Endothelial cell of umbilical vein (primary cell): ENCODE measurements around the gene MB. TPM values are rescaled to one million over a fixed set of nuclear protein-coding genes. Genes with fewer than 3 reads are reported as not detected.

Experiments used
- BruUV-seq: library from RNA; stranded (reverse); fragments of 400-500 nt; replicated peaks from 2 replicates; lab custom pipeline; 2021; lab: Mats Ljungman, UMichigan
- CTCF ChIA-PET: fragments of 300-600, 350-600 bp; sonication (Branson Sonifier 250); formaldehyde crosslinking; loops from one replicate; lab custom pipeline; 2021; ENCODE audit warnings: antibody characterized with exemption, inconsistent platforms; lab: Charles Lee
- POLR2A ChIA-PET: fragments of 300-600, 350-600 bp; sonication (Branson Sonifier 250); formaldehyde crosslinking; loops from one replicate; lab custom pipeline; 2021; ENCODE audit warnings: antibody characterized with exemption, inconsistent platforms; lab: Charles Lee
- DNase-seq: peaks from one replicate; pipeline ENCODE4 v3.0.0-alpha.2; 2011; ENCODE audit warnings: low read depth, low spot score
- FAIRE-seq: peaks from 2 replicates; lab custom pipeline; 2011; peaks lifted over from hg19 to GRCh38; lab: Jason Lieb, UNC
- H2AFZ ChIP-seq: 2 replicates; pipeline ENCODE4 v1.6.0; 2012; ENCODE audit warnings: low read depth, low read length, control low read depth, inconsistent platforms
- H3K27ac ChIP-seq: 2 replicates; pipeline ENCODE4 v1.5.1; 2011; ENCODE audit warnings: low read depth, mild to moderate bottlenecking, control low read depth, low read length, moderate library complexity; ENCODE audit not compliant: insufficient read depth
- H3K27me3 ChIP-seq, 2 experiments: 2 replicates each; pipeline versions ENCODE4 v1.6.0 to v1.6.1; 2011; ENCODE audit warnings: low read length in 2 of 2, mixed read lengths in 1 of 2; ENCODE audit not compliant: control insufficient read depth in 2 of 2, insufficient read depth in 2 of 2
- H3K36me3 ChIP-seq, 2 experiments: 2 replicates in 1 of 2; 3 replicates in 1 of 2; pipeline ENCODE4 v1.5.1; 2011; ENCODE audit warnings: low read length in 2 of 2, mild to moderate bottlenecking in 1 of 2, moderate library complexity in 1 of 2; ENCODE audit not compliant: control insufficient read depth in 2 of 2, insufficient read depth in 2 of 2; ENCODE audit errors: extremely low read depth in 1 of 2
- H3K4me1 ChIP-seq: 3 replicates; pipeline ENCODE4 v1.5.1; 2011; ENCODE audit warnings: mild to moderate bottlenecking, low read length; ENCODE audit not compliant: control insufficient read depth, insufficient read depth; ENCODE audit errors: extremely low read depth
- H3K4me2 ChIP-seq: 2 replicates; pipeline ENCODE4 v1.6.1; 2011; ENCODE audit warnings: low read length, control low read depth, mixed read lengths; ENCODE audit not compliant: insufficient read depth
- H3K4me3 ChIP-seq, 3 experiments: fragments of 200-600 bp in 1 of 3; sonication (generic), shearing (Covaris generic) in 1 of 3; replicated peaks in 1 of 3; 2 replicates each; pipeline ENCODE4 v1.5.1; 2011 to 2016; ENCODE audit warnings: control low read depth in 3 of 3, low read length in 3 of 3, mild to moderate bottlenecking in 2 of 3, inconsistent platforms in 1 of 3, low read depth in 1 of 3, moderate library complexity in 1 of 3; ENCODE audit not compliant: insufficient read depth in 1 of 3
- H3K79me2 ChIP-seq: 2 replicates; pipeline ENCODE4 v1.6.0; 2012; ENCODE audit warnings: low read length, inconsistent platforms; ENCODE audit not compliant: control insufficient read depth, insufficient read depth
- H3K9ac ChIP-seq: replicated peaks from 2 replicates; pipeline ENCODE3; 2011; ENCODE audit warnings: low read length, control low read depth; ENCODE audit not compliant: insufficient read depth; ENCODE audit errors: extremely low read depth
- H3K9me1 ChIP-seq: replicated peaks from 3 replicates; pipeline ENCODE4 v1.6.0; 2011; ENCODE audit warnings: mild to moderate bottlenecking, low read length; ENCODE audit not compliant: control insufficient read depth, insufficient read depth; ENCODE audit errors: extremely low read depth
- H3K9me3 ChIP-seq: replicated peaks from 2 replicates; pipeline ENCODE4 v1.5.1; 2012; ENCODE audit warnings: low read length, inconsistent platforms; ENCODE audit not compliant: control insufficient read depth, insufficient read depth
- H4K20me1 ChIP-seq: replicated peaks from 2 replicates; pipeline ENCODE3; 2011; ENCODE audit warnings: mild to moderate bottlenecking, low read length; ENCODE audit not compliant: control insufficient read depth, insufficient read depth; ENCODE audit errors: extremely low read depth
- EZH2 ChIP-seq: IDR thresholded peaks from 2 replicates; pipeline ENCODE4 v1.6.1; 2012; ENCODE audit warnings: borderline replicate concordance, low read depth, mild to moderate bottlenecking, moderate library complexity, low read length, inconsistent platforms; ENCODE audit not compliant: severe bottlenecking
- FOS ChIP-seq: IDR thresholded peaks from 2 replicates; pipeline ENCODE4 v1.6.1; 2011; ENCODE audit warnings: mild to moderate bottlenecking, low read length, moderate library complexity, borderline replicate concordance; ENCODE audit not compliant: insufficient read depth
- GATA2 ChIP-seq: IDR thresholded peaks from 2 replicates; pipeline ENCODE4 v1.7.0; 2011; ENCODE audit warnings: low read depth, mild to moderate bottlenecking, moderate library complexity, mixed read lengths, low read length; ENCODE audit not compliant: insufficient read length, insufficient read depth
- JUN ChIP-seq: IDR thresholded peaks from 2 replicates; pipeline ENCODE4 v1.6.1; 2011; ENCODE audit warnings: borderline replicate concordance, low read depth; ENCODE audit not compliant: insufficient read length, insufficient read depth
- POLR2A ChIP-seq: IDR thresholded peaks from 2 replicates; pipeline ENCODE4 v1.6.1; 2012; ENCODE audit warnings: low read depth, mild to moderate bottlenecking, control low read depth, low read length
- dilution Hi-C: fragments of 300-500 bp; cut with MboI; formaldehyde crosslinking; loops from one replicate; pipeline ENCODE4 v1.15.0; 2019; ENCODE audit warnings: low sequenced_read_pairs; ENCODE audit not compliant: extremely low pct_ligation_motif_present
- intact Hi-C: fragments of 100-400 bp; cut with micrococcal nuclease; formaldehyde crosslinking; loops from one replicate; pipeline ENCODE4 v1.10.0; 2022
- polyA plus RNA-seq, 4 experiments: library from polyadenylated mRNA; depleted of rRNA in 3 of 4; stranded (reverse) in 3 of 4; unstranded in 1 of 4; fragments of >200 nt; gene quantifications; 2 replicates each; pipeline versions ENCODE4 v1.2.1 to v1.2.3, GENCODE V29; 2011 to 2012; ENCODE audit warnings: missing spikeins in 1 of 4
- total RNA-seq: library from RNA; stranded (reverse); gene quantifications from 2 replicates; pipeline ENCODE4 v1.2.3, GENCODE V29; 2021
- TF ChIP-seq, protein P1 (sequence below), 2 donors: IDR thresholded peaks; 1 replicate in 1 of 2; 2 replicates in 1 of 2; pipeline ENCODE4 v1.5.1; 2011; ENCODE audit warnings: low read length in 2 of 2, mild to moderate bottlenecking in 2 of 2, moderate library complexity in 2 of 2, control low read depth in 1 of 2, inconsistent platforms in 1 of 2, low read depth in 1 of 2; ENCODE audit not compliant: insufficient read depth in 1 of 2; ENCODE audit errors: extremely low read depth in 1 of 2
- TF ChIP-seq, protein P2 (sequence below): IDR thresholded peaks from 2 replicates; pipeline ENCODE4 v1.6.1; 2011; ENCODE audit not compliant: insufficient read depth, insufficient read length

The MB gene
- total and polyA plus RNA-seq, 2 donors (not counting 3 experiments of a cell fraction or from before 2014, with no cell fraction given), result not detected

DNA sequence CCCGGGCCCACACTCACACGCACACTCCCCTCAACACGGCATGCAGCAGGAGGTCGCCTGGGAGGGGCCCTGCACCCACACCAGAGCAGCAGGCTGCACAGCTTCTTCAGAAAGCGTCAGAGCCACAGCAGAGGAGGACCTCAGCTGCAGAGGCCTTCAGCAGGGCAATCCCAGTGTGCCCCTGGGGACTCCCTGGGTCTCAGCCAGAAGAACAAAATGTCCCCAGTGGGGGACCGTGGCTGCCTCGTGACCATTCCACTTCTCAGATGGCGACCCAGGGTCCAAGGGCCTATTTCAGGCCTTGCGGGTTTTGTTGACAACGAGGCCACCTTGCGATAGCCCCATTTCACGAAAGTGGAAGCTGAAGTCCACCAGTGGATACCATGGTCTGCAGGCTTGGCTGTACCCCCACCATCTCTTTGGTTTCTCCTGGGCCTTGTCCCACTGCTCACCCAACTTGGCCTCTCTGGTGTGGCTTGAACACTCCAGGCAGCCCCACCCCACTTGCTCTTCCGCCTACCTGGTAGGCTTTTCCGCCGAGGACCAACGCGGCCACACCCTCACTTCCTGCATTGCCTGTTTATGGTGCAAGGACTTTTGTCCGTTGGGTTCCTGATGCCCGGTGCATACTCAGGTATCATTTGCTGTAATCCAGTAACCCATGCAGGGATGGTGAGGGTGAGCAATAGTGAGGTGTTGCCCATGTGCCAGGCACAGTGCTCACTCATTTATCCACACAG, 38.1 kb downstream of the MB start:
- CTCF ChIA-PET, result interaction anchor here (7.6 kb wide), 1 partner anchor 148 kb away, joined by 196 read pairs; no protein-coding TSS in a partner anchor

More for the DNA sequence above, 38.1 kb downstream of the MB start:
- Histone ChIP-seq H3K79me2 (no peaks in the 10 kb centered on the region), H3K27ac (no peak overlapping the region), H3K9me3 (no peaks in the 10 kb centered on the region), H3K36me3 (no peaks in the 10 kb centered on the region), H2AFZ (no peak overlapping the region), H3K9me1 (no peaks in the 10 kb centered on the region), H3K4me1 (no peaks in the 10 kb centered on the region), H4K20me1 (no peaks in the 10 kb centered on the region), H3K4me3 (no peak overlapping the region), H3K27me3 (peaks cover 2 to 3% of the 10 kb centered on the region in 2 experiments), H3K4me2 (no peak overlapping the region), H3K9ac (no peak overlapping the region)
- no TSS peak for BruUV-seq
- DNase-seq (no peak), FAIRE-seq (no peak)
- dilution Hi-C loops, result no loop called here
- POLR2A ChIA-PET, result no interaction called here
- TF ChIP-seq FOS (no peak), POLR2A (no peak), EZH2 (no peak), JUN (no peak), GATA2 (no peak)
- TF ChIP-seq, protein P1, sequence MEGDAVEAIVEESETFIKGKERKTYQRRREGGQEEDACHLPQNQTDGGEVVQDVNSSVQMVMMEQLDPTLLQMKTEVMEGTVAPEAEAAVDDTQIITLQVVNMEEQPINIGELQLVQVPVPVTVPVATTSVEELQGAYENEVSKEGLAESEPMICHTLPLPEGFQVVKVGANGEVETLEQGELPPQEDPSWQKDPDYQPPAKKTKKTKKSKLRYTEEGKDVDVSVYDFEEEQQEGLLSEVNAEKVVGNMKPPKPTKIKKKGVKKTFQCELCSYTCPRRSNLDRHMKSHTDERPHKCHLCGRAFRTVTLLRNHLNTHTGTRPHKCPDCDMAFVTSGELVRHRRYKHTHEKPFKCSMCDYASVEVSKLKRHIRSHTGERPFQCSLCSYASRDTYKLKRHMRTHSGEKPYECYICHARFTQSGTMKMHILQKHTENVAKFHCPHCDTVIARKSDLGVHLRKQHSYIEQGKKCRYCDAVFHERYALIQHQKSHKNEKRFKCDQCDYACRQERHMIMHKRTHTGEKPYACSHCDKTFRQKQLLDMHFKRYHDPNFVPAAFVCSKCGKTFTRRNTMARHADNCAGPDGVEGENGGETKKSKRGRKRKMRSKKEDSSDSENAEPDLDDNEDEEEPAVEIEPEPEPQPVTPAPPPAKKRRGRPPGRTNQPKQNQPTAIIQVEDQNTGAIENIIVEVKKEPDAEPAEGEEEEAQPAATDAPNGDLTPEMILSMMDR (IDR thresholded peaks at IDR 0.05; ENCODE audit: extremely low read depth in 1 of 2, insufficient read depth in 1 of 2, low read depth in 1 of 2, low read length in 2 of 2), result no peak
- TF ChIP-seq, protein P2, sequence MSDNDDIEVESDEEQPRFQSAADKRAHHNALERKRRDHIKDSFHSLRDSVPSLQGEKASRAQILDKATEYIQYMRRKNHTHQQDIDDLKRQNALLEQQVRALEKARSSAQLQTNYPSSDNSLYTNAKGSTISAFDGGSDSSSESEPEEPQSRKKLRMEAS, result no peak
- intact Hi-C loops, result no loop called here
